ENCODE results near the gene ANKRD17. TPM values are rescaled to one million over a fixed set of nuclear protein-coding genes. Genes with fewer than 3 reads are reported as not detected.

Gene ANKRD17
- total and polyA plus RNA-seq, 9 of the 15 experiments (the other 6 are each of a cell fraction or from before 2014, with no cell fraction given) = 25.5 to 86.9 (median 52.2) TPM

- TF ChIP-seq MECOM (CRISPR knock-in tag; IDR thresholded peaks at IDR 0.05) (no peak), ZNF584 (CRISPR knock-in tag; IDR thresholded peaks at IDR 0.05; ENCODE audit: low read depth) (no peak), ZNF197 (CRISPR knock-in tag; IDR thresholded peaks at IDR 0.05; ENCODE audit: low read depth) (0 out of 2 replicates have a peak, but pooled peaks have one; percentile 39), VEZF1 (CRISPR knock-in tag; IDR thresholded peaks at IDR 0.05) (0 out of 2 replicates have a peak, but pooled peaks have one; percentile 15), ELF1 (tag; IDR thresholded peaks at IDR 0.05) (no peak; the same call in 1 of the 2 replicates), ILF3 (IDR thresholded peaks at IDR 0.05; ENCODE audit: borderline replicate concordance) (no peak), ZNF79 (CRISPR knock-in tag; IDR thresholded peaks at IDR 0.05; ENCODE audit: low read depth) (peak; percentile 99), NFIC (IDR thresholded peaks at IDR 0.05) (0 out of 2 replicates have a peak, but pooled peaks have one; percentile 15), YY1 (IDR thresholded peaks at IDR 0.05; ENCODE audit: borderline replicate concordance in 1 of 3, control insufficient read depth in 1 of 3, extremely low read depth in 1 of 3, insufficient read depth in 3 of 3, insufficient read length in 1 of 3, insufficient replicate concordance in 2 of 3, low read depth in 1 of 3, low read length in 2 of 3) (no peak), BCLAF1 (IDR thresholded peaks at IDR 0.05; ENCODE audit: borderline replicate concordance in 1 of 2, control insufficient read depth in 1 of 2, low read depth in 2 of 2, low read length in 1 of 2) (no peak), PTRF (tag; IDR thresholded peaks at IDR 0.05) (no peak), CC2D1A (IDR thresholded peaks at IDR 0.05) (peak; percentile 34; the same call in 1 of the 2 replicates), ZBED1 (IDR thresholded peaks at IDR 0.05) (no peak), ETS2 (tag; IDR thresholded peaks at IDR 0.05; ENCODE audit: borderline replicate concordance, poor library complexity, severe bottlenecking) (no peak), JUN (IDR thresholded peaks at IDR 0.05; ENCODE audit: borderline replicate concordance, low read depth, low read length) (no peak), JUN (CRISPR knock-in tag; IDR thresholded peaks at IDR 0.05; ENCODE audit: borderline replicate concordance) (no peak), PCBP2 (IDR thresholded peaks at IDR 0.05; ENCODE audit: low read depth, low read length, poor library complexity, severe bottlenecking) (no peak), FIP1L1 (IDR thresholded peaks at IDR 0.05; ENCODE audit: low read depth, low read length, poor library complexity, severe bottlenecking) (no peak), DMBX1 (CRISPR knock-in tag; IDR thresholded peaks at IDR 0.05; ENCODE audit: borderline replicate concordance) (no peak), ZNF764 (CRISPR knock-in tag; IDR thresholded peaks at IDR 0.05; ENCODE audit: low read depth) (no peak), USF1 (CRISPR knock-in tag; IDR thresholded peaks at IDR 0.05) (no peak), FOSL1 (tag; conservative IDR thresholded peaks at IDR 0.05) (0 out of 2 replicates have a peak, but pooled peaks have one; percentile 27)
Measured at GRCh38 chr4:73230865-73231517, 27.6 kb downstream of the ANKRD17 start (continued).
